ENCODE data around the gene PTPRM. TPM values are rescaled to one million over a fixed set of nuclear protein-coding genes. Genes with fewer than 3 reads are reported as not detected.

The PTPRM gene
- total RNA-seq, 4 donors from 2014 or later = 62.7 to 94.0 (median 76.0) TPM

GRCh38 chr18:7808992-7809391, 241.9 kb downstream of the PTPRM start:
- H3K9me3 ChIP-seq = no peaks in the 10 kb centered on the region
- peaks cover 22 to 62% (median 25%) of the 10 kb centered on the region in 4 donors for H3K4me1 ChIP-seq
- no peak for TF ChIP-seq CTCF (IDR thresholded peaks at IDR 0.05)
- TF ChIP-seq POLR2AphosphoS5 (IDR thresholded peaks at IDR 0.05) = no peak
- TF ChIP-seq EP300 (IDR thresholded peaks at IDR 0.05) = no peak
- TF ChIP-seq POLR2A (IDR thresholded peaks at IDR 0.05; ENCODE audit: low read depth) = no peak
- intact Hi-C loops (cut with DNase I) = no loop called here
- H3K27ac ChIP-seq (replicated peaks in 1 of 4) = no peak overlapping the region
- DNase-seq (ENCODE audit: extremely low spot score) = no peak
- H3K4me3 ChIP-seq = no peak overlapping the region
- H3K36me3 ChIP-seq = no peaks in the 10 kb centered on the region
- 73% methylated on average over 5 of the region's 5 CpGs for WGBS
- no peaks in the 10 kb centered on the region for H3K27me3 ChIP-seq

DNA sequence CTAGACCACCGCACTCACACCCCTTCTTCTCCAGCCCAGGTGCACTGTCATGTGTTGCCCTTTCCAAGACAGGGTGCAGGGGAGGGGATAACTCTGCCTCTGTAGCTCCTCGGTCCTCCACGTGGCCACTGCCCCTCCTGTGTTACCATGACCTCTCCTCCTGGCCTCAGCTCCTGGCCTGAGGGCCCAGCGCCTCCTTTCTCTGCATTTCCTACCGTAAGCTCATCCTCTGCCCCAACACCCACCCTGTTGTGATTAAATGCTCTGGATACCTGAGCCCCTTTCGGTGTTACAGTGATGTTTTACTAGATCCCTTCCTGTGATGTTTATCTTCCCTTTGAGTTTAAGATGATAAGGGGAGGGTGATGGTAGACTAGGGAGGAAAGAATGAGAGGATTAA, 242.3 kb downstream of the PTPRM start:
- intact Hi-C loops (cut with DNase I) = no loop called here
- no peaks in the 10 kb centered on the region for H3K36me3 ChIP-seq
- no peak for DNase-seq (ENCODE audit: extremely low spot score)

DNA sequence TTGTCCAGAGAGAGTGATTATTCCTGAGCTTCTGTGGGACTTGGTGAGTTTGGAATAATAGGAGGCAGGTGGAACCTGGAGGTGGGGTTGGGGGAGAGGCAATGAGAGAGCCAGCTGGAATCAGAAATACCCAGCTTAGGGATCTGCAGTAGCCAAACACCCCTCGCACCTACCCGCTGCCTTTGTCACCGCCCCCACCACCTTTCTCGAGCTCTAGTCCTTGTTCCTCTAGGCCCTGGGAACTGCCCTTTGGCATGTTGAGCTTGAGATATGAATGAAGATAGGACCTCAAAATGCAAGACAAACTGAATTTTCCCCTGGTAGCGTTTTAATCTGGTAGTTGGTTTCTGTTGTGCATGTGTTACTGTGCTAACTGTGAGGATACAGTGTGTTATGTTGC, 242.9 kb downstream of the PTPRM start:
- WGBS = 93% methylated on average over 5 of the region's 5 CpGs
- Histone ChIP-seq H3K27me3 (no peaks in the 10 kb centered on the region), H3K4me1 (peaks cover 22 to 62% (median 24%) of the 10 kb centered on the region in 4 donors), H3K9me3 (peaks cover 0 to 10% (median 5%) of the 10 kb centered on the region in 4 donors), H3K27ac (replicated peaks in 1 of 4) (no peak overlapping the region), H3K4me3 (no peak overlapping the region), H3K36me3 (no peaks in the 10 kb centered on the region)
- intact Hi-C loops (cut with DNase I) = loop anchor here (10.0 kb wide), 1 partner anchor 365 kb away; no protein-coding TSS in a partner anchor
- DNase-seq (ENCODE audit: extremely low spot score) = no peak
- TF ChIP-seq POLR2A (IDR thresholded peaks at IDR 0.05; ENCODE audit: low read depth) (no peak), POLR2AphosphoS5 (IDR thresholded peaks at IDR 0.05) (no peak), EP300 (IDR thresholded peaks at IDR 0.05) (no peak), CTCF (IDR thresholded peaks at IDR 0.05) (no peak)

More for the DNA sequence above, 242.3 kb downstream of the PTPRM start:
- Histone ChIP-seq H3K27me3 (no peaks in the 10 kb centered on the region), H3K4me1 (peaks cover 22 to 62% (median 24%) of the 10 kb centered on the region in 4 donors), H3K27ac (replicated peaks in 1 of 4) (no peak overlapping the region), H3K4me3 (no peak overlapping the region), H3K9me3 (peaks cover 0 to 5% (median 1%) of the 10 kb centered on the region in 4 donors)
- no peak for TF ChIP-seq POLR2AphosphoS5 (IDR thresholded peaks at IDR 0.05)
- TF ChIP-seq CTCF (IDR thresholded peaks at IDR 0.05) = no peak
- TF ChIP-seq EP300 (IDR thresholded peaks at IDR 0.05) = no peak
- TF ChIP-seq POLR2A (IDR thresholded peaks at IDR 0.05; ENCODE audit: low read depth) = no peak
- 94% methylated on average over 6 of the region's 6 CpGs for WGBS

DNA sequence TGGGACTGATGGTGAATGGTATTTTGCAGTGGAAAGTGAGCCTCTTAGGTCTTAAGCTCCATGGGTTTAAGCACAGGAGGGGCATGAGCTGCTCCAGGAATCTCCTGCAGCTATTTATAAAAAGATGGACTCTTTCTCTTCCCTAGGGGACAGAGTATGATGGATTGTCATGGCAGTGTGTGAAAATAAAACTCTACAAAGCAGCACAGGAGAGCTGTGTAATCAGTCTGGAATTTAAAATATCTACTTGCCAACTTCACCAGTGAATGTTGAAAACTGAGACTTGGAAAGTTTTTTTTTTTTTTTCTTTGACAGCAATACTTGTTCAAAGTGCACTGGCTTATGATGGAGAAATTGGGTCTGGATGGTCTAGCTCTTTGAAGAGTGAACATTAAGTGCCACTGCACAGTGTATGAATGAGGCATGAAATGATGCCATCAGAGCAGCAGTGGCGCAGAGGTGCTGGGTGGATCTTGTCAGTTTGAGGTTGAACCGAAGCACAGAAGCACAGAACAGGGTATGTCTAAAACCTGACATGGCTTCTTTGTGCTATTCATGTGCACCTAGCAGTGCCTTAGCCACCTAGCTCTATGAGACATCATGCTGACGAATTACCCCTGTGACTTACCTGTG, 245.4 kb downstream of the PTPRM start:
- H3K27ac ChIP-seq (replicated peaks in 1 of 4) = peak overlapping the region in 2 of 4 donors; percentile 10 to 24
- no peaks in the 10 kb centered on the region for H3K36me3 ChIP-seq

More for the DNA sequence above, 245.4 kb downstream of the PTPRM start:
- Histone ChIP-seq H3K4me3 (no peak overlapping the region), H3K4me1 (peaks cover 18 to 60% (median 29%) of the 10 kb centered on the region in 4 donors), H3K27me3 (no peaks in the 10 kb centered on the region), H3K9me3 (peaks cover 0 to 12% (median 7%) of the 10 kb centered on the region in 4 donors)
- 71% methylated on average over 2 of the region's 3 CpGs for WGBS
- intact Hi-C loops (cut with DNase I) = loop anchor here (10.0 kb wide), 1 partner anchor 362 kb away; no protein-coding TSS in a partner anchor
- TF ChIP-seq EP300 (IDR thresholded peaks at IDR 0.05) (no peak), CTCF (IDR thresholded peaks at IDR 0.05) (no peak), POLR2AphosphoS5 (IDR thresholded peaks at IDR 0.05) (peak in 1 of 2 donors; percentile 8), POLR2A (IDR thresholded peaks at IDR 0.05; ENCODE audit: low read depth) (no peak)
- no peak for DNase-seq (ENCODE audit: extremely low spot score)

Measured in esophagus muscularis mucosa (tissue), 4 donors.